GM12891 (cell line): ENCODE results near the gene HAUS7.

ENCODE experiments used
- POLR2A ChIP-seq: IDR thresholded peaks from 2 replicates; pipeline ENCODE4 v1.6.1; 2011; ENCODE audit warnings: low read depth, low read length, control low read depth
- POLR2AphosphoS5 ChIP-seq: IDR thresholded peaks from 2 replicates; pipeline ENCODE4 v1.6.1; 2011; ENCODE audit warnings: low read depth, low read length, control low read depth

GRCh38 chrX:153495903-153496589, 25.7 kb upstream of the HAUS7 start:
- no peak for TF ChIP-seq POLR2AphosphoS5
- TF ChIP-seq POLR2A = no peak
